AG04450 (cell line): ENCODE results near the gene KLHL29. TPM values are rescaled to one million over a fixed set of nuclear protein-coding genes. Genes with fewer than 3 reads are reported as not detected.

ENCODE experiments used
- CTCF ChIA-PET: fragments of 300-600, 350-600 bp; formaldehyde crosslinking; extraction: SDS; loops from one replicate; lab custom pipeline; 2022; ENCODE audit warnings: antibody characterized with exemption, inconsistent platforms; lab: Charles Lee
- POLR2A ChIA-PET: fragments of 350-600 bp; formaldehyde crosslinking; extraction: SDS; loops from one replicate; lab custom pipeline; 2021; ENCODE audit warnings: antibody characterized with exemption, inconsistent platforms; lab: Yijun Ruan, JAX
- DNase-seq: peaks from one replicate; pipeline ENCODE4 v3.0.0-alpha.2; 2011; ENCODE audit warnings: low read depth, low spot score
- H3K27ac ChIP-seq: one replicate; pipeline ENCODE4 v1.5.1; 2012; ENCODE audit warnings: low read depth, low read length, control low read depth
- H3K27me3 ChIP-seq: one replicate; pipeline ENCODE4 v1.6.0; 2012; ENCODE audit warnings: low read length; ENCODE audit not compliant: control insufficient read depth, insufficient read depth
- H3K4me3 ChIP-seq: 2 replicates; pipeline ENCODE4 v1.5.1; 2011; ENCODE audit warnings: mild to moderate bottlenecking, low read depth, low read length, control low read depth
- H3K9me3 ChIP-seq: 2 replicates; pipeline ENCODE4 v1.5.1; 2012; ENCODE audit warnings: low read length; ENCODE audit not compliant: control insufficient read depth, insufficient read depth
- polyA plus RNA-seq: library from polyadenylated mRNA; depleted of rRNA; stranded (reverse); fragments of >200 nt; gene quantifications from 2 replicates; pipeline ENCODE4 v1.2.3, GENCODE V29; 2011
- TF ChIP-seq, protein P1 (sequence below): IDR thresholded peaks from 2 replicates; pipeline ENCODE4 v1.5.1; 2011; ENCODE audit warnings: low read depth, low read length, control low read depth, inconsistent platforms

The KLHL29 gene
- polyA plus RNA-seq, 1 experiment, result 3.6 TPM

DNA sequence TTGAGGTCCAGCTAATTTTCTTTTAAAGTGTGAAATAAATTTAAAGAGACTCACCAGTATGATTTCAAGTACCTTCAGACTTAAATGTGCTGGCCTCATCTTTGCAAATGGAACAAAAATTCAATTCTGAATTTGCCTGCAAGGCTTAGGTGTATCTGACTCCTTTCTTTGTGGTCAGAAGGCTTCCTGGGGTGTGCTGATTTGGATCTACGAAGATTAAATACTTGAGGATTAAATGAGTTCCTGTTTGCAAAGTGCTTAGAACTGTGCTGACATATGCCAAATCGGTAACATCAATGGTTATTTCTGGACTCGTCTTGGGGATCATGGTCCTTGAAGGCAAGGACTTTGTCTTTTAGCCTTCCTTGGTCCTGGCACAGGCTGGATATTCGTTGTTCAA lies 9.7 kb downstream of the KLHL29 start:
- Histone ChIP-seq H3K27me3 (no peaks in the 10 kb centered on the region), H3K9me3 (no peaks in the 10 kb centered on the region), H3K4me3 (no peak overlapping the region), H3K27ac (no peak overlapping the region)
- ChIA-PET CTCF (no interaction called here), POLR2A (no interaction called here)
- TF ChIP-seq, protein P1, sequence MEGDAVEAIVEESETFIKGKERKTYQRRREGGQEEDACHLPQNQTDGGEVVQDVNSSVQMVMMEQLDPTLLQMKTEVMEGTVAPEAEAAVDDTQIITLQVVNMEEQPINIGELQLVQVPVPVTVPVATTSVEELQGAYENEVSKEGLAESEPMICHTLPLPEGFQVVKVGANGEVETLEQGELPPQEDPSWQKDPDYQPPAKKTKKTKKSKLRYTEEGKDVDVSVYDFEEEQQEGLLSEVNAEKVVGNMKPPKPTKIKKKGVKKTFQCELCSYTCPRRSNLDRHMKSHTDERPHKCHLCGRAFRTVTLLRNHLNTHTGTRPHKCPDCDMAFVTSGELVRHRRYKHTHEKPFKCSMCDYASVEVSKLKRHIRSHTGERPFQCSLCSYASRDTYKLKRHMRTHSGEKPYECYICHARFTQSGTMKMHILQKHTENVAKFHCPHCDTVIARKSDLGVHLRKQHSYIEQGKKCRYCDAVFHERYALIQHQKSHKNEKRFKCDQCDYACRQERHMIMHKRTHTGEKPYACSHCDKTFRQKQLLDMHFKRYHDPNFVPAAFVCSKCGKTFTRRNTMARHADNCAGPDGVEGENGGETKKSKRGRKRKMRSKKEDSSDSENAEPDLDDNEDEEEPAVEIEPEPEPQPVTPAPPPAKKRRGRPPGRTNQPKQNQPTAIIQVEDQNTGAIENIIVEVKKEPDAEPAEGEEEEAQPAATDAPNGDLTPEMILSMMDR, result no peak
- DNase-seq, result no peak

DNA sequence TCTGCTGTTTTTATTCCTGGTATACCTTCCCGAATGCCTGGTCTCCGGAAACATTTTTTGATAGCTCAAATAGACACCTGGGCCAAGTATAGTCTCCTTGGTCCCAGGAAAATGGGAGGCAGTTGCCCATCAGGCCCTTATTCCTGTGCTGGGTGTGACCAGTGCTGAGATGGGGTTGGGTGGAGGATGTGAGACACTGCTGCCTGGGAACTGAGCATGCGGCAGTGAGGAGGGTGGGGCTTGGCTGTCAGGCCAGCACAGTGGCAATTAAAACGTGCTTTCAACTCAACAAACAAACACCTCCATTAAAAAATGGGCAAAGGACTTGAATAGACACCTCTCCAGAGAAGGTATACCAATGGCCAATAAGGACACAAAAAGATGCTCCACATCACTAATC lies 12.5 kb downstream of the KLHL29 start:
- TF ChIP-seq, protein P1, result no peak
- POLR2A ChIA-PET, result no interaction called here
- Histone ChIP-seq H3K27ac (no peak overlapping the region), H3K27me3 (no peaks in the 10 kb centered on the region), H3K9me3 (no peaks in the 10 kb centered on the region), H3K4me3 (no peak overlapping the region)
- DNase-seq, result no peak
- CTCF ChIA-PET, result no interaction called here

DNA sequence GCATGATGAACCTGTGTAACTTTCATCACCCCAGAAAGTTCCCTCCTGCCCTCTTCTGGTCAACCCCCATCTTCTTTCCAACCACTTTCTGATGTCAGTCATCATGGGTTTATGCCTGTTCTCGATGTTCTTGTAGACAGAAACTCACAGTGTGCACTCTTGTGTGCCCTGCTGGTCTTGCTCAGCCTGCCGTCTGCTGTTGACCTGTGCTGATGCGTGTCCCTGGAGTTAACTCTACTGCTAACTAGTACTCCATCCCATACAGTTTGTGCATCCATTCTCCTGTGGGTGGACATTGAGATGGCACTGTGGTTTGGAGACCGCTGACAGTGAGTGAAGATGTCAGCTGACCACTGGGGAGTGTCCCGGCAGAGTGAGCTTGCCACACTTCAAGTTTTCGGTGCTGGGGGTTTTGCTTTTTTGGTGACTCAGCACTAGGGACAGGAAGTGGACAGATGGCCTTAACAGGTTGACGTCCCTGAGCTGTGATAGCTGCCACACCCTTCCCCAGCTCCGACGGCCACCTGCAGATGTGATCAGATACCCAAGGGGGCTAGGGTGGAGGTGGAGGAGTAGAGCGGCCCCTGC lies 14.8 kb downstream of the KLHL29 start:
- TF ChIP-seq, protein P1, result no peak
- Histone ChIP-seq H3K27me3 (no peaks in the 10 kb centered on the region), H3K27ac (no peak overlapping the region), H3K9me3 (no peaks in the 10 kb centered on the region), H3K4me3 (no peak overlapping the region)
- POLR2A ChIA-PET, result no interaction called here
- DNase-seq, result no peak
- CTCF ChIA-PET, result no interaction called here

DNA sequence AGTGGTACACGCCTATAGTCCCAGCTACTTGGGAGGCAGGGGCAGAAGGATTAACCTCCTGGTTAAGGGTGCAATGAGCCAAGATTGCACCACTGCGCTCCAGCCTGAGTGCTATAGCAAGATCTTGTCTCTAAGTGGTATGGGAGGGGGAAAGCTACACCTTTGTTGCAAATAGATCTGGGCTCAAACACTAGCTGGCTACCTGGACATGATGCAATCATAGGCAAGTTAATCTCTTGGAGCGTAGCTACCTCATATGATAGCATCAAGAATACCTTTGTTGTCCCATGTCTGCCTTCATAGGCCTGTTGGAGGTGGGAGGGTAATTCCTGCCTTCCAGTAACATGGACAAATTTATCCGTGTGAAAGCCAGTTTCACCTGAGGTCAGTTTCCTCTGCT lies 15.7 kb downstream of the KLHL29 start:
- Histone ChIP-seq H3K27me3 (no peaks in the 10 kb centered on the region), H3K9me3 (no peaks in the 10 kb centered on the region), H3K27ac (no peak overlapping the region), H3K4me3 (no peak overlapping the region)
- CTCF ChIA-PET, result no interaction called here
- DNase-seq, result no peak
- TF ChIP-seq, protein P1, result no peak
- POLR2A ChIA-PET, result no interaction called here

DNA sequence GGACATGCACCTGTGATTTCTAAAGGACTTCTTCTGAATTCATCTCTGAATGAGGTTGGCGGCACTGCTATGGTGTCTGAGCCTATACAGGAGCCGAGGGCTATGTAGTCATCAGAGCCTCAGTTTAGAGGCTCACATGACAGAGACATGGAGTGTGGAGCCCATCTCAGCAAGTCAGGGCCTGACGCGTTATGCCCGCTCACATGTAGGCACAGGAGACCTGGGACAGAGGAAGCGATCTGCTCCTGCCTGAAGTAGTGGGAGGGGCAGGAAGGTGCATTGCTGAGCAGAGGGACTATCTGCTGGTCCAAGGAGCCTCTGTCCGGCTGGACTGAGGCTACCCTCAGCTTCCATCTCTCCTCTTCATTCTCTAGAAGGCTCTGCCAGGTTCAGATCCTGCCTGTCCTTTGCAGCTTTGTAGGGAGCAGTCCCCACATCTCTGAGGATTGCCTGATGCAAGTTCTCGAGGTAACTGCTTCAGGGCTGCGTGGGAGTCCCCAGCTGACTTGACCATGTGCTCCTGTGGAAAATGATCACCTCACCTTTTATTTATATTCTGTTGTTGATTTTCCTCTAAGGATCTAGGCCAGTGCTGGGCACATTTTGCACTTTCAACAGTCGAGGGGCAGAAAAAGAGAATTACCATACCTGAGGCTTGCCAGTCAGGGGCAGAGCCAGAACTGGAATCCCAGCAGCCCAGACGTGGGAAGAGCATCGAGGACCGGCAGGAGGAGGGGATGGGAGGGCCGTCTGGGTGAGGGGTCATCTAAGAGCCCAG lies 16.6 kb downstream of the KLHL29 start:
- H3K9me3 ChIP-seq, result no peaks in the 10 kb centered on the region
- H3K27me3 ChIP-seq, result no peaks in the 10 kb centered on the region
- DNase-seq, result no peak
- POLR2A ChIA-PET, result no interaction called here
- CTCF ChIA-PET, result no interaction called here
- TF ChIP-seq, protein P1, result no peak
- no peak overlapping the region for H3K27ac ChIP-seq
- no peak overlapping the region for H3K4me3 ChIP-seq
